Thyroid gland (tissue), 4 donors: ENCODE results near the gene NR4A2.

Experiments
- POLR2A ChIP-seq, 2 donors: fragments of 450-650 bp; IDR thresholded peaks; one replicate each; pipeline ENCODE4 v1.6.1; 2017; ENCODE audit warnings: antibody characterized with exemption in 2 of 2, mild to moderate bottlenecking in 2 of 2, moderate library complexity in 1 of 2
- TF ChIP-seq, protein P1 (sequence below), 6 experiments: fragments of 200-600 bp in 3 of 6; fragments of 450-650 bp in 3 of 6; sonication (generic) in 3 of 6; IDR thresholded peaks; one replicate each; pipeline ENCODE4 v1.5.1; 2016 to 2019; ENCODE audit warnings: antibody characterized with exemption in 6 of 6, mild to moderate bottlenecking in 2 of 6, inconsistent platforms in 1 of 6, moderate library complexity in 1 of 6

DNA sequence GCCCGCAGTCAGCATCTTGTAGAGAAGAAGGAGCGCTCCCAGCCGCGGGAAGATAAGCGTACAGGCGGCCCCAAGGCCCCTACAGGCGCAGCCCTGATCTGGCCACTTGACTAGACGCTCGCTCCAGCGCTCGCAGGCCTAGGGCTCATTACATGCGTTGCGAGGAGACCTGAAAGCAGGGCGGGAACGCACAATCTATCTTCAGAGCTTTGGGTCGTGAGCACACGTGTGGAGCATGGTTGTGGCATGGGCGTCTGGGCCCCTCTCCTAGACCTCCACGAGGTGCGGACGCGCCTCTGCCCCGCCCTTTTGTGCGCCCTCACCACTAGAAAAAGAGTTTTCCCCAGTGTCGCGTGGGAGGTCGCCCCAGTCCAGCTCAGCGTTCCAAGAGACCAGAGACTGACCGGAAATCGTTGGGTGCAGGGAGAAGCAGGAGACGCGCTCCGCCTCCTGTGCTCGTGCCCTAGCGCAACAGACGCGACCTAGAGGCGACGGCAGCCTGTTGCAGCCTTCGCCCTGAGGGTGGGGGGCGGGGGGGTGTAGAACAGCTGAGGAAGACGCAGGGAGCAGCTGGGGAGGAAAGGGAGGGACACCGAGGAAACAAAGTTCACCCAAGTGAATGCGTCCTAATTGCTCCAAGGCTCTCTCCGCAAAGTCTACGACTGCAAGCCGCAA lies 12.6 kb downstream of the NR4A2 start:
- TF ChIP-seq, protein P1, sequence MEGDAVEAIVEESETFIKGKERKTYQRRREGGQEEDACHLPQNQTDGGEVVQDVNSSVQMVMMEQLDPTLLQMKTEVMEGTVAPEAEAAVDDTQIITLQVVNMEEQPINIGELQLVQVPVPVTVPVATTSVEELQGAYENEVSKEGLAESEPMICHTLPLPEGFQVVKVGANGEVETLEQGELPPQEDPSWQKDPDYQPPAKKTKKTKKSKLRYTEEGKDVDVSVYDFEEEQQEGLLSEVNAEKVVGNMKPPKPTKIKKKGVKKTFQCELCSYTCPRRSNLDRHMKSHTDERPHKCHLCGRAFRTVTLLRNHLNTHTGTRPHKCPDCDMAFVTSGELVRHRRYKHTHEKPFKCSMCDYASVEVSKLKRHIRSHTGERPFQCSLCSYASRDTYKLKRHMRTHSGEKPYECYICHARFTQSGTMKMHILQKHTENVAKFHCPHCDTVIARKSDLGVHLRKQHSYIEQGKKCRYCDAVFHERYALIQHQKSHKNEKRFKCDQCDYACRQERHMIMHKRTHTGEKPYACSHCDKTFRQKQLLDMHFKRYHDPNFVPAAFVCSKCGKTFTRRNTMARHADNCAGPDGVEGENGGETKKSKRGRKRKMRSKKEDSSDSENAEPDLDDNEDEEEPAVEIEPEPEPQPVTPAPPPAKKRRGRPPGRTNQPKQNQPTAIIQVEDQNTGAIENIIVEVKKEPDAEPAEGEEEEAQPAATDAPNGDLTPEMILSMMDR (IDR thresholded peaks at IDR 0.05) = peak in 5 of 6 experiments; percentile 15 to 62 (median 44)
- TF ChIP-seq POLR2A (IDR thresholded peaks at IDR 0.05) = peak in 1 of 2 donors; percentile 68
